ENCODE measurements around the gene HSD11B2.

DNA sequence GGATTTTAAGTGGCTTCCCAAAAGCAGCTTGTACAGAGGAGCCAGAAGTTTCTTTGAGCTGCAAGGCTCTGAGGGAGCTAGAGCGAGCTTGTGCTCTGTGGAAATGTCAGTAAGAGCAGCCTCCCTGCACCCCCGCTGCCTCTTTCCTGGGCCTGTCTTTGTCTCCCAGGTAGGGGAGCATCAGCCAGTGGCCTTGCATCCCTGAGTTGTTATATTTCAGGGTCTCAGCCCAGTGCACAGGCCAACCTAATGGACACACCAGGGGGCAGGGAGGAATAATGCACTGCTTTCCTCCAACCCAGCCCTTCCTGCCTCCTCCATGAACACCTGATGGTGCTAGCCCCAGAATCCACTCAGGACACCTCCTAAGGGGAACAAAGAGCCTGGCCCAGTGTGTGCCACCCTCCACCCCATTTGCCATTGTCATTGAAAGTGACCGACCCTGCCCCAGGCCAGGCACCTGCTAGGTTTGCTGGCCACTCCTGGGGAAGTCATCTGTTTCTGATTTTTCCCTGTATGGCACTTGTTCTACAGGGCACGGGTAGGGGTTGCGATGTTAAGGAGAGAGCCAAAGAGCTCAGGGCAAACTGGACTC, 44.0 kb upstream of the HSD11B2 start:
- TF ChIP-seq SMC3 (IDR thresholded peaks at IDR 0.05; ENCODE audit: borderline replicate concordance, low read length) (no peak), ASH2L (IDR thresholded peaks at IDR 0.05; ENCODE audit: borderline replicate concordance, low read depth) (no peak), CHD2 (IDR thresholded peaks at IDR 0.05; ENCODE audit: borderline replicate concordance, low read depth, low read length) (no peak), MYC (IDR thresholded peaks at IDR 0.05; ENCODE audit: insufficient read depth, insufficient read length, insufficient replicate concordance, low read length, severe bottlenecking) (no peak), FOXK2 (IDR thresholded peaks at IDR 0.05) (no peak), RUNX3 (IDR thresholded peaks at IDR 0.05; ENCODE audit: low read length) (no peak), TCF3 (IDR thresholded peaks at IDR 0.05; ENCODE audit: borderline replicate concordance, insufficient read depth, low read depth, low read length) (no peak), RFX5 (IDR thresholded peaks at IDR 0.05; ENCODE audit: low read depth, low read length) (no peak), RAD21 (IDR thresholded peaks at IDR 0.05; ENCODE audit: insufficient read depth, low read depth, low read length) (no peak)
- TF ChIP-seq, protein P1, sequence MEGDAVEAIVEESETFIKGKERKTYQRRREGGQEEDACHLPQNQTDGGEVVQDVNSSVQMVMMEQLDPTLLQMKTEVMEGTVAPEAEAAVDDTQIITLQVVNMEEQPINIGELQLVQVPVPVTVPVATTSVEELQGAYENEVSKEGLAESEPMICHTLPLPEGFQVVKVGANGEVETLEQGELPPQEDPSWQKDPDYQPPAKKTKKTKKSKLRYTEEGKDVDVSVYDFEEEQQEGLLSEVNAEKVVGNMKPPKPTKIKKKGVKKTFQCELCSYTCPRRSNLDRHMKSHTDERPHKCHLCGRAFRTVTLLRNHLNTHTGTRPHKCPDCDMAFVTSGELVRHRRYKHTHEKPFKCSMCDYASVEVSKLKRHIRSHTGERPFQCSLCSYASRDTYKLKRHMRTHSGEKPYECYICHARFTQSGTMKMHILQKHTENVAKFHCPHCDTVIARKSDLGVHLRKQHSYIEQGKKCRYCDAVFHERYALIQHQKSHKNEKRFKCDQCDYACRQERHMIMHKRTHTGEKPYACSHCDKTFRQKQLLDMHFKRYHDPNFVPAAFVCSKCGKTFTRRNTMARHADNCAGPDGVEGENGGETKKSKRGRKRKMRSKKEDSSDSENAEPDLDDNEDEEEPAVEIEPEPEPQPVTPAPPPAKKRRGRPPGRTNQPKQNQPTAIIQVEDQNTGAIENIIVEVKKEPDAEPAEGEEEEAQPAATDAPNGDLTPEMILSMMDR (IDR thresholded peaks at IDR 0.05 in 2 of 3, conservative IDR thresholded peaks at IDR 0.05 in 1 of 3; ENCODE audit: control insufficient read depth in 2 of 3, extremely low read depth in 1 of 3, insufficient read depth in 1 of 3, low read depth in 3 of 3, low read length in 3 of 3) = no peak
